A673 (cell line): ENCODE measurements around the gene CUX1.

Source experiments
- EZH2 ChIP-seq: fragments of 200-600 bp; sonication (generic); IDR thresholded peaks from 2 replicates; pipeline ENCODE4 v1.6.1; 2017; ENCODE audit warnings: borderline replicate concordance, low read depth, mild to moderate bottlenecking, mixed read lengths, antibody characterized with exemption, low read length; ENCODE audit not compliant: poor library complexity, severe bottlenecking
- TF ChIP-seq, protein P1 (sequence below): fragments of 300-800, 200-600 bp; sonication (generic); conservative IDR thresholded peaks from 2 replicates; pipeline ENCODE4 v1.5.1; 2017; ENCODE audit warnings: low read depth, mild to moderate bottlenecking, antibody characterized with exemption, low read length, moderate library complexity, mixed read lengths

DNA sequence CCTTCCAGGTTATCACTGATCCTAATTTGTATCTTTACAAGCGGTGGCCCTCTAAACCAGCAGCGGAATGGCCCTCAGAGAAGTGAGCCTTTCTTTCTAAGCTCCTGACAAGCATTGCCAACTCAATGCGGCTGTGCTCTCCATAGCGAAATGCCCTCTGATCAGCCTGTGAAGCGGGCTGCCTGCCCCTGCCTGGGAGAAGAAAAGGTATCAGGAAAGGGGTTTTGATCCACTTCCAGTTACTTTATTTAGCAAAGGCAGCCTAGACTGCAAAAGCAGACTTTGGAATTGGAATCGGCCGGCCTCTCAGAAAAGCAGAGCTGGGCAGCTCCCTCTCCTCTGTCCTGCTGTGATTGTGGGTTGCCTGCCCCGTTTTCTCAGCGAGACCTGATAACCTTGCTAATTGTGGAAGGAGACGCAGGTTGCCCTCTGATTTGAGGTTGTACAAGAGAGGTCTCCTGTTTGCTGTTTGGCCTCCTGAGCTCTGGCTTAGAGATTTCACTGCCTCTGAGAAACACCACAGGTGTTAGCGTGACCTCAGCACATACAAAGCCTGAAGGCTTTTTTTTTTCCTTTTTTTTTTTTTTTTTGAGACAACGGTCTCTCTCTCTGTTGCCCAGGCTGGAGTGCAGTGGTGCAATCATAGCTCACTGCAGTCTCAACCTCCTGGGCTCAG, 415.3 kb downstream of the CUX1 start:
- TF ChIP-seq, protein P1, sequence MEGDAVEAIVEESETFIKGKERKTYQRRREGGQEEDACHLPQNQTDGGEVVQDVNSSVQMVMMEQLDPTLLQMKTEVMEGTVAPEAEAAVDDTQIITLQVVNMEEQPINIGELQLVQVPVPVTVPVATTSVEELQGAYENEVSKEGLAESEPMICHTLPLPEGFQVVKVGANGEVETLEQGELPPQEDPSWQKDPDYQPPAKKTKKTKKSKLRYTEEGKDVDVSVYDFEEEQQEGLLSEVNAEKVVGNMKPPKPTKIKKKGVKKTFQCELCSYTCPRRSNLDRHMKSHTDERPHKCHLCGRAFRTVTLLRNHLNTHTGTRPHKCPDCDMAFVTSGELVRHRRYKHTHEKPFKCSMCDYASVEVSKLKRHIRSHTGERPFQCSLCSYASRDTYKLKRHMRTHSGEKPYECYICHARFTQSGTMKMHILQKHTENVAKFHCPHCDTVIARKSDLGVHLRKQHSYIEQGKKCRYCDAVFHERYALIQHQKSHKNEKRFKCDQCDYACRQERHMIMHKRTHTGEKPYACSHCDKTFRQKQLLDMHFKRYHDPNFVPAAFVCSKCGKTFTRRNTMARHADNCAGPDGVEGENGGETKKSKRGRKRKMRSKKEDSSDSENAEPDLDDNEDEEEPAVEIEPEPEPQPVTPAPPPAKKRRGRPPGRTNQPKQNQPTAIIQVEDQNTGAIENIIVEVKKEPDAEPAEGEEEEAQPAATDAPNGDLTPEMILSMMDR = no peak
- no peak for TF ChIP-seq EZH2
